ENCODE measurements around the gene FGF14. TPM values are rescaled to one million over a fixed set of nuclear protein-coding genes. Genes with fewer than 3 reads are reported as not detected.

The FGF14 gene
- polyA plus RNA-seq, 1 of the 3 experiments (the other 2 are of a cell fraction): 0.20 TPM

GRCh38 chr13:102276404-102276803 lies 125.4 kb downstream of the FGF14 start:
- POLR2A ChIA-PET: interaction anchor here (1.8 kb wide), 1 partner anchor 118 kb away, joined by 5 read pairs; no protein-coding TSS in a partner anchor
- 69% methylated on average over 1 of the region's 1 CpG for WGBS (ENCODE audit: low lambda C conversion rate)
- no peak overlapping the region for H3K4me3 ChIP-seq (ENCODE audit: low read depth in 2 of 2, low read length in 1 of 2)
- no peak for DNase-seq
- H3K9ac ChIP-seq: no peak overlapping the region
- TF ChIP-seq MXI1 (IDR thresholded peaks at IDR 0.05; ENCODE audit: low read depth, low read length): no peak
- H2AFZ ChIP-seq (ENCODE audit: low read depth): no peak overlapping the region
- peak overlapping the region in 1 of 2 experiments; percentile 43; a peak in 2 of 4 replicates for H3K27ac ChIP-seq (ENCODE audit: low read depth in 2 of 2, low read length in 1 of 2)
- no peaks in the 10 kb centered on the region for H3K36me3 ChIP-seq (replicated peaks in 1 of 2; ENCODE audit: control insufficient read depth in 1 of 2, insufficient read depth in 2 of 2, low read length in 1 of 2)
- H3F3A ChIP-seq (replicated peaks; ENCODE audit: insufficient read depth): no peaks in the 10 kb centered on the region
- H3K9me2 ChIP-seq: no peaks in the 10 kb centered on the region
- H3K9me3 ChIP-seq: no peaks in the 10 kb centered on the region
- H3K4me1 ChIP-seq (ENCODE audit: control insufficient read depth in 1 of 2, insufficient read depth in 2 of 2, low read depth in 1 of 2, low read length in 1 of 2): peaks cover 4 to 21% of the 10 kb centered on the region in 2 experiments; a peak in 3 of 4 replicates
- no peaks in the 10 kb centered on the region for H3K27me3 ChIP-seq (ENCODE audit: insufficient read depth)
- no peak overlapping the region for H3K4me2 ChIP-seq
- H3K79me2 ChIP-seq (ENCODE audit: insufficient read depth): no peaks in the 10 kb centered on the region
- CTCF ChIA-PET: no interaction called here
- no peaks in the 10 kb centered on the region for H4K20me1 ChIP-seq (ENCODE audit: insufficient read depth)

- no peaks in the 10 kb centered on the region for H3K9me3 ChIP-seq
- no peak overlapping the region for H3K4me2 ChIP-seq
- no peak overlapping the region for H3K4me3 ChIP-seq (ENCODE audit: low read depth in 2 of 2, low read length in 1 of 2)
- no peaks in the 10 kb centered on the region for H4K20me1 ChIP-seq (ENCODE audit: insufficient read depth)
- CTCF ChIA-PET: no interaction called here
- H3K27me3 ChIP-seq (ENCODE audit: insufficient read depth): no peaks in the 10 kb centered on the region
- 33% methylated on average over 3 of the region's 3 CpGs for WGBS (ENCODE audit: low lambda C conversion rate)
- no peaks in the 10 kb centered on the region for H3F3A ChIP-seq (replicated peaks; ENCODE audit: insufficient read depth)
- TF ChIP-seq SIN3A (IDR thresholded peaks at IDR 0.05; ENCODE audit: borderline replicate concordance, low read depth, low read length): no peak
- TF ChIP-seq MAX (IDR thresholded peaks at IDR 0.05; ENCODE audit: low read depth): no peak
- TF ChIP-seq POLR2AphosphoS5 (IDR thresholded peaks at IDR 0.05; ENCODE audit: low read depth, low read length): no peak
- no peak for TF ChIP-seq FOXM1 (IDR thresholded peaks at IDR 0.05; ENCODE audit: low read depth)
- no peak for TF ChIP-seq MEF2A (IDR thresholded peaks at IDR 0.05; ENCODE audit: borderline replicate concordance, low read depth)
- no peaks in the 10 kb centered on the region for H3K36me3 ChIP-seq (replicated peaks in 1 of 2; ENCODE audit: control insufficient read depth in 1 of 2, insufficient read depth in 2 of 2, low read length in 1 of 2)
- no peak overlapping the region for H2AFZ ChIP-seq (ENCODE audit: low read depth)
- H3K79me2 ChIP-seq (ENCODE audit: insufficient read depth): no peaks in the 10 kb centered on the region
- POLR2A ChIA-PET: interaction anchor here (1.8 kb wide), 1 partner anchor 118 kb away, joined by 5 read pairs; no protein-coding TSS in a partner anchor
- no peaks in the 10 kb centered on the region for H3K9me2 ChIP-seq
- H3K9ac ChIP-seq: no peak overlapping the region
- H3K27ac ChIP-seq (ENCODE audit: low read depth in 2 of 2, low read length in 1 of 2): no peak overlapping the region
- peaks cover 4 to 17% of the 10 kb centered on the region in 2 experiments; a peak in 3 of 4 replicates for H3K4me1 ChIP-seq (ENCODE audit: control insufficient read depth in 1 of 2, insufficient read depth in 2 of 2, low read depth in 1 of 2, low read length in 1 of 2)
- DNase-seq: no peak
Observed at GRCh38 chr13:102275969-102276368, 125.9 kb downstream of the FGF14 start.

- Histone ChIP-seq H3F3A (replicated peaks; ENCODE audit: insufficient read depth) (no peaks in the 10 kb centered on the region), H3K4me3 (ENCODE audit: low read depth in 2 of 2, low read length in 1 of 2) (no peak overlapping the region), H3K27me3 (ENCODE audit: insufficient read depth) (no peaks in the 10 kb centered on the region), H3K27ac (ENCODE audit: low read depth in 2 of 2, low read length in 1 of 2) (no peak overlapping the region), H3K9me3 (no peaks in the 10 kb centered on the region; the same call in 1 of the 2 replicates), H3K9me2 (no peaks in the 10 kb centered on the region), H3K9ac (no peak overlapping the region), H3K36me3 (replicated peaks in 1 of 2; ENCODE audit: control insufficient read depth in 1 of 2, insufficient read depth in 2 of 2, low read length in 1 of 2) (peaks cover 0 to 2% of the 10 kb centered on the region in 2 experiments), H4K20me1 (ENCODE audit: insufficient read depth) (no peaks in the 10 kb centered on the region), H3K79me2 (ENCODE audit: insufficient read depth) (no peaks in the 10 kb centered on the region), H3K4me2 (no peak overlapping the region), H2AFZ (ENCODE audit: low read depth) (no peak overlapping the region), H3K4me1 (ENCODE audit: control insufficient read depth in 1 of 2, insufficient read depth in 2 of 2, low read depth in 1 of 2, low read length in 1 of 2) (peaks cover 4 to 9% of the 10 kb centered on the region in 2 experiments; a peak in 3 of 4 replicates)
- TF ChIP-seq CTCF (IDR thresholded peaks at IDR 0.05): no peak
- TF ChIP-seq SIN3A (IDR thresholded peaks at IDR 0.05; ENCODE audit: borderline replicate concordance, low read depth, low read length): no peak
- no peak for TF ChIP-seq ELF1 (IDR thresholded peaks at IDR 0.05)
- no peak for TF ChIP-seq EP300 (IDR thresholded peaks at IDR 0.05; ENCODE audit: borderline replicate concordance in 1 of 2, low read depth in 1 of 2, low read length in 1 of 2)
- TF ChIP-seq USF2 (IDR thresholded peaks at IDR 0.05; ENCODE audit: borderline replicate concordance, low read depth, low read length): no peak
- no peak for TF ChIP-seq FOSL2 (IDR thresholded peaks at IDR 0.05; ENCODE audit: borderline replicate concordance, low read depth)
- no peak for TF ChIP-seq JUND (IDR thresholded peaks at IDR 0.05)
- TF ChIP-seq GATA2 (CRISPR knock-in tag; IDR thresholded peaks at IDR 0.05): no peak
- ChIA-PET CTCF (interaction anchor here (0.6 kb wide), 1 partner anchor 143 kb away, joined by 3 read pairs; no protein-coding TSS in a partner anchor), POLR2A (no interaction called here)
- WGBS (ENCODE audit: low lambda C conversion rate): 80% methylated on average over 7 of the region's 7 CpGs
- DNase-seq: no peak
Observed at GRCh38 chr13:102273111-102273510, 128.7 kb downstream of the FGF14 start.

Data from SK-N-SH (cell line).